Measurements from ENCODE around the gene TRPM8. TPM values are rescaled to one million over a fixed set of nuclear protein-coding genes. Genes with fewer than 3 reads are reported as not detected.

The TRPM8 gene
- polyA plus RNA-seq, 1 experiment: 0.11 TPM

DNA sequence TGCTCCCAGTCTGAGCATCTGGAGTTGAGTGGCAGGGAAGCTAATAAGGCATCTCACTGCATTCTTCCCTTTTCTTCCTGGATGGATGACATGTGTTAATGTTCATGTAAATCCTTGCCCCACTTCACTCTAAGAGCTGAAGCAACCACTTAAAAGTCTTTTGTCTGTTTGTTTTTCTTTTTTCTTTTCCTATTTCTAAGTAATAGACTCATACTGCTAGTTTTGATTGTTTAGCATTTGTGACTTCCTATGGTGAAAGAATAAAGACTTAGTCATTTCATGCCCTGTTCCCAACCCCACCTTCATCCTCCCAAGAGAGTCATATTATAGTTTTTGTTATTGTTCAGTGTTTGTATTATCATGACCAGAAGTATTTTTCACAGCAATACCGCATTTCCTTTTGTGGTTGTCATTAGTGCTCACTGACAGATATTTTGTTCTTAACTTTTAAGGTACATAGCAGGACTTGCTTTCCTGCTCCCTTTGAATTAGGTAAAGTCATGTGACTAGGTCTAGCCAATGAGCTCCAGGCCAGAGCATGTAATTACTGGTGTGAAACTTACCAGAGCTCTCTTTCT is 115.2 kb downstream of the TRPM8 start:
- Histone ChIP-seq H3K4me3 (ENCODE audit: low read depth, low read length) (no peak overlapping the region), H3K27ac (ENCODE audit: low read depth, low read length) (no peak overlapping the region), H3K9me3 (ENCODE audit: control insufficient read depth, insufficient read depth, low read length) (peaks cover 4% of the 10 kb centered on the region), H3K27me3 (ENCODE audit: control insufficient read depth, insufficient read depth, low read length) (no peaks in the 10 kb centered on the region)
- TF ChIP-seq, protein P1, sequence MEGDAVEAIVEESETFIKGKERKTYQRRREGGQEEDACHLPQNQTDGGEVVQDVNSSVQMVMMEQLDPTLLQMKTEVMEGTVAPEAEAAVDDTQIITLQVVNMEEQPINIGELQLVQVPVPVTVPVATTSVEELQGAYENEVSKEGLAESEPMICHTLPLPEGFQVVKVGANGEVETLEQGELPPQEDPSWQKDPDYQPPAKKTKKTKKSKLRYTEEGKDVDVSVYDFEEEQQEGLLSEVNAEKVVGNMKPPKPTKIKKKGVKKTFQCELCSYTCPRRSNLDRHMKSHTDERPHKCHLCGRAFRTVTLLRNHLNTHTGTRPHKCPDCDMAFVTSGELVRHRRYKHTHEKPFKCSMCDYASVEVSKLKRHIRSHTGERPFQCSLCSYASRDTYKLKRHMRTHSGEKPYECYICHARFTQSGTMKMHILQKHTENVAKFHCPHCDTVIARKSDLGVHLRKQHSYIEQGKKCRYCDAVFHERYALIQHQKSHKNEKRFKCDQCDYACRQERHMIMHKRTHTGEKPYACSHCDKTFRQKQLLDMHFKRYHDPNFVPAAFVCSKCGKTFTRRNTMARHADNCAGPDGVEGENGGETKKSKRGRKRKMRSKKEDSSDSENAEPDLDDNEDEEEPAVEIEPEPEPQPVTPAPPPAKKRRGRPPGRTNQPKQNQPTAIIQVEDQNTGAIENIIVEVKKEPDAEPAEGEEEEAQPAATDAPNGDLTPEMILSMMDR (IDR thresholded peaks at IDR 0.05; ENCODE audit: low read depth, low read length): no peak
- POLR2A ChIA-PET: interaction anchor here (1.1 kb wide), 1 partner anchor 12 kb away, joined by 3 read pairs; no protein-coding TSS in a partner anchor
- CTCF ChIA-PET: interaction anchor here (0.6 to 1.0 kb wide), 2 partner anchors 9 to 103 kb away, joined by 3 read pairs; no protein-coding TSS in a partner anchor
- DNase-seq (ENCODE audit: low read depth, low spot score): peak; percentile 58

DNA sequence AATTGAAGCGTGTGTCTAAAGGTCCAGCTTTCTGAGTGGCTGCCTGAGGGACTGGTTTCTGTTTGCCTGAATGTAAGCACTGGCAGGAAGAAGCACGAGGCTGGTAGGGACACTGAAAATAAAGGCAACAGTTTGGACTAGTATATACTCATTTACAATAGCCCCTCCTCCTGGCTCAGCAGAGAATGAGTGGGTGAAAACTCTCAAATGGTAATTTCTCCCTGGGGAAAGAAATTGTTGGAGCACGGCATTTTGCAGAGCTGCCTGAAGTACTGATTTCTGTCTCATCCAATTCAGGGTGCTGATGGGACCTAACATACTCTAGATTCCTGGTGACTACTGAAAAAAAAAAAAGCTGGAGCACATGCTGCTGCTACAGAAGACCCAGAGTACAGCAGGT is 116.0 kb downstream of the TRPM8 start:
- H3K9me3 ChIP-seq (ENCODE audit: control insufficient read depth, insufficient read depth, low read length): peaks cover 4% of the 10 kb centered on the region
- H3K27me3 ChIP-seq (ENCODE audit: control insufficient read depth, insufficient read depth, low read length): no peaks in the 10 kb centered on the region
- H3K4me3 ChIP-seq (ENCODE audit: low read depth, low read length): no peak overlapping the region
- ChIA-PET POLR2A (interaction anchor here (1.1 kb wide), 1 partner anchor 110 kb away, joined by 3 read pairs; no protein-coding TSS in a partner anchor), CTCF (interaction anchor here (1.0 kb wide), 1 partner anchor 102 kb away, joined by 3 read pairs; no protein-coding TSS in a partner anchor)
- peak overlapping the region; percentile 22 for H3K27ac ChIP-seq (ENCODE audit: low read depth, low read length)
- TF ChIP-seq, protein P1 (IDR thresholded peaks at IDR 0.05; ENCODE audit: low read depth, low read length): no peak
- no peak for DNase-seq (ENCODE audit: low read depth, low spot score)

DNA sequence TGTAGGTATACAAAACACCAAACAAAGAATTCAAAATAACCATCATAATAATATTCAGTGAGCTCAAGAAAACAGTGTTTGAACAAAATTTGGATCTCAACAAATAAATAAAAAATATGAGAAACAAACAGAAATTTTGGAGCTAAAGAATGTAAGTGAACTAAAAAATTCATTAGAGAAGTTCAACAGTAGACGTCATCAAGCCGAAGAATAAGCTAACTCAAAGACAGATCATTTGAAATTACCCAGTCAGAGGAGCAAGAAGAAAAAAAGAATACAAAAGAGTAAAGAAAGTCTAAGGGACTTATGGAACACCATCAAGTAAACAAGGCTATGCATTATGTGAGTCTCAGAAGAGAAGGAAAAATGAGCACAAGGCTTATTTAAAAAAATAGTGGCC is 116.7 kb downstream of the TRPM8 start:
- H3K9me3 ChIP-seq (ENCODE audit: control insufficient read depth, insufficient read depth, low read length): peaks cover 4% of the 10 kb centered on the region
- TF ChIP-seq, protein P1 (IDR thresholded peaks at IDR 0.05; ENCODE audit: low read depth, low read length): no peak
- no peak overlapping the region for H3K4me3 ChIP-seq (ENCODE audit: low read depth, low read length)
- POLR2A ChIA-PET: interaction anchor here (1.1 kb wide), 1 partner anchor 111 kb away, joined by 3 read pairs; no protein-coding TSS in a partner anchor
- CTCF ChIA-PET: no interaction called here
- H3K27me3 ChIP-seq (ENCODE audit: control insufficient read depth, insufficient read depth, low read length): no peaks in the 10 kb centered on the region
- H3K27ac ChIP-seq (ENCODE audit: low read depth, low read length): no peak overlapping the region
- no peak for DNase-seq (ENCODE audit: low read depth, low spot score)

DNA sequence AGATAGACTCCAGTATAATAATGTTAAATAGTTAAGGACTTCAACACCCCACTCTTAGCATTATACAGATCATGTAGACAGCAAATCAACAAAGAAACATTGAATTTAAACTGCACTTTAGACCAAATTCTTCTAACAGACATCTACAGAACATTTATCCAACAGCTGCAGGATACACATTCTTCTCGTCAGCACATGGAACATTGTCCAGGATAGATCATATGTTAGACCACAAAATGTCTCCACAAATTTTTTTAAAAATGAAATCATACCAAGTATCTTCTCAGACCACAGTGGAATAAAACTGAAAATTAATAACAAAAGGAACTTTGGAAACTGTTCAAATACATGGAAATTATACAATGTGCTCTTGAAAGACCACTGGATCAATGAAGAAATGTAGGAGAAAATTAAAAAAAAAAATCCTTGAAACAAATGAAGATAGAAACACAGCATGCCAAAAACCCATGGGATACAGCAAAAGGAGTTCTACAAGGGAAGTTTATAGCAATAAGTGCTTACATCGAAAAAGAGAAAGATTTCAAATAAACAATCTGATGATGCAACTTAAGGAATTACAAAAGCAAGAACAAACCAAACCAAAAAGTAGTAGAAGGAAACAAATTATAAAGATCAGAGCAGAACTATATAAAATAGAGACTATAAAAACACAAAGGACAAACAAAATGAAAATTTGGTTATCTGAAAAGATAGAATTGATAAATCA is 121.1 kb downstream of the TRPM8 start:
- DNase-seq (ENCODE audit: low read depth, low spot score): no peak
- Histone ChIP-seq H3K27me3 (ENCODE audit: control insufficient read depth, insufficient read depth, low read length) (no peaks in the 10 kb centered on the region), H3K4me3 (ENCODE audit: low read depth, low read length) (no peak overlapping the region), H3K27ac (ENCODE audit: low read depth, low read length) (no peak overlapping the region), H3K9me3 (ENCODE audit: control insufficient read depth, insufficient read depth, low read length) (peaks cover 4% of the 10 kb centered on the region)
- ChIA-PET POLR2A (no interaction called here), CTCF (no interaction called here)
- TF ChIP-seq, protein P1 (IDR thresholded peaks at IDR 0.05; ENCODE audit: low read depth, low read length): no peak

DNA sequence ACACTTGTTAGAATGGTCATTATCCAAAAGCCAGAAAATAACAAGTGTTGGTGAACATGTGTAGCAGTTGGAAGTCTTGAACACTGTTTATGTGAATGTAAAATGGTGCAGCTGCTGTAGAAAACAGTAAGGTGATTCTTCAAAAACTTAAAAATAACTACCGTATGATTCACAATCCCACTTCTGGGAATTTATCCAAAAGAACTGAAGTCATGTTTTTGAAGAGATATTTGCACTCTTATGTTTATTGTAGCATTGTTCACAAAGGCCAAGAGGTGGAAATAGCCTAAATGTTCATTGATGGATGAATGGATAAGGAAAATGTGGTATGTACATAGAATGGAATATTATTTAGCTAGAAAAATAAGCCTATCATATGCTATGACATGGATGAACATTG is 127.0 kb downstream of the TRPM8 start:
- TF ChIP-seq, protein P1 (IDR thresholded peaks at IDR 0.05; ENCODE audit: low read depth, low read length): no peak
- ChIA-PET POLR2A (interaction anchor here (0.6 to 1.0 kb wide), 2 partner anchors 12 to 377 kb away, joined by 3 read pairs; no protein-coding TSS in a partner anchor), CTCF (no interaction called here)
- DNase-seq (ENCODE audit: low read depth, low spot score): peak; percentile 72
- H3K4me3 ChIP-seq (ENCODE audit: low read depth, low read length): no peak overlapping the region
- no peak overlapping the region for H3K27ac ChIP-seq (ENCODE audit: low read depth, low read length)
- H3K9me3 ChIP-seq (ENCODE audit: control insufficient read depth, insufficient read depth, low read length): no peaks in the 10 kb centered on the region
- H3K27me3 ChIP-seq (ENCODE audit: control insufficient read depth, insufficient read depth, low read length): no peaks in the 10 kb centered on the region

Data from AG04450 (cell line).